ENCODE data around the gene FXR1.

The FXR1 gene

GRCh38 chr3:181007262-181007661 is 94.8 kb downstream of the FXR1 start:
- no peaks in the 10 kb centered on the region for H3K9me3 ChIP-seq (ENCODE audit: insufficient read depth, low read length)
- no peak overlapping the region for H3K9ac ChIP-seq (ENCODE audit: insufficient read length, low read depth)
- no peaks in the 10 kb centered on the region for H3K27me3 ChIP-seq (ENCODE audit: insufficient read depth, insufficient read length)
- no peak for DNase-seq (ENCODE audit: low read depth, low spot score)
- no peaks in the 10 kb centered on the region for H3K36me3 ChIP-seq (ENCODE audit: insufficient read depth, insufficient read length, low read length)
- peaks cover 4% of the 10 kb centered on the region for H3K4me1 ChIP-seq (ENCODE audit: insufficient read depth, insufficient read length)
- no peak overlapping the region for H3K4me3 ChIP-seq (ENCODE audit: insufficient read length, low read depth)
- TF ChIP-seq ZNF274 (IDR thresholded peaks at IDR 0.05; ENCODE audit: low read depth, low read length) (no peak), SUZ12 (IDR thresholded peaks at IDR 0.05; ENCODE audit: extremely low read depth, insufficient read depth, insufficient read length) (no peak), YY1 (IDR thresholded peaks at IDR 0.05; ENCODE audit: insufficient read depth, insufficient read length) (no peak)

GRCh38 chr3:181008796-181009195 is 96.3 kb downstream of the FXR1 start:
- Histone ChIP-seq H3K4me1 (ENCODE audit: insufficient read depth, insufficient read length) (peaks cover 2% of the 10 kb centered on the region), H3K4me3 (ENCODE audit: insufficient read length, low read depth) (no peak overlapping the region), H3K27me3 (ENCODE audit: insufficient read depth, insufficient read length) (no peaks in the 10 kb centered on the region), H3K9ac (ENCODE audit: insufficient read length, low read depth) (no peak overlapping the region), H3K9me3 (ENCODE audit: insufficient read depth, low read length) (no peaks in the 10 kb centered on the region), H3K36me3 (ENCODE audit: insufficient read depth, insufficient read length, low read length) (no peaks in the 10 kb centered on the region)
- no peak for TF ChIP-seq ZNF274 (IDR thresholded peaks at IDR 0.05; ENCODE audit: low read depth, low read length)
- no peak for DNase-seq (ENCODE audit: low read depth, low spot score)

- TF ChIP-seq ZNF274 (IDR thresholded peaks at IDR 0.05; ENCODE audit: low read depth, low read length) (no peak), YY1 (IDR thresholded peaks at IDR 0.05; ENCODE audit: insufficient read depth, insufficient read length) (no peak), SUZ12 (IDR thresholded peaks at IDR 0.05; ENCODE audit: extremely low read depth, insufficient read depth, insufficient read length) (no peak)
- no peaks in the 10 kb centered on the region for H3K27me3 ChIP-seq (ENCODE audit: insufficient read depth, insufficient read length)
- no peaks in the 10 kb centered on the region for H3K36me3 ChIP-seq (ENCODE audit: insufficient read depth, insufficient read length, low read length)
- no peak overlapping the region for H3K4me3 ChIP-seq (ENCODE audit: insufficient read length, low read depth)
- H3K4me1 ChIP-seq (ENCODE audit: insufficient read depth, insufficient read length) = no peaks in the 10 kb centered on the region
- no peak for DNase-seq (ENCODE audit: low read depth, low spot score)
- no peaks in the 10 kb centered on the region for H3K9me3 ChIP-seq (ENCODE audit: insufficient read depth, low read length)
- H3K9ac ChIP-seq (ENCODE audit: insufficient read length, low read depth) = no peak overlapping the region
Observed at GRCh38 chr3:181009225-181009624, 96.8 kb downstream of the FXR1 start.

GRCh38 chr3:181017690-181018089 is 105.2 kb downstream of the FXR1 start:
- DNase-seq (ENCODE audit: low read depth, low spot score) = no peak

GRCh38 chr3:181025204-181025603 is 112.7 kb downstream of the FXR1 start:
- no peaks in the 10 kb centered on the region for H3K27me3 ChIP-seq (ENCODE audit: insufficient read depth, insufficient read length)
- H3K9me3 ChIP-seq (ENCODE audit: insufficient read depth, low read length) = peaks cover 22% of the 10 kb centered on the region
- no peak overlapping the region for H3K4me3 ChIP-seq (ENCODE audit: insufficient read length, low read depth)
- no peaks in the 10 kb centered on the region for H3K36me3 ChIP-seq (ENCODE audit: insufficient read depth, insufficient read length, low read length)
- no peak for DNase-seq (ENCODE audit: low read depth, low spot score)
- no peak overlapping the region for H3K9ac ChIP-seq (ENCODE audit: insufficient read length, low read depth)
- no peak for TF ChIP-seq YY1 (IDR thresholded peaks at IDR 0.05; ENCODE audit: insufficient read depth, insufficient read length)
- no peaks in the 10 kb centered on the region for H3K4me1 ChIP-seq (ENCODE audit: insufficient read depth, insufficient read length)

More at GRCh38 chr3:181017690-181018089, 105.2 kb downstream of the FXR1 start:
- no peaks in the 10 kb centered on the region for H3K27me3 ChIP-seq (ENCODE audit: insufficient read depth, insufficient read length)
- TF ChIP-seq SUZ12 (IDR thresholded peaks at IDR 0.05; ENCODE audit: extremely low read depth, insufficient read depth, insufficient read length) (no peak), YY1 (IDR thresholded peaks at IDR 0.05; ENCODE audit: insufficient read depth, insufficient read length) (no peak), ZNF274 (IDR thresholded peaks at IDR 0.05; ENCODE audit: low read depth, low read length) (no peak)
- H3K4me1 ChIP-seq (ENCODE audit: insufficient read depth, insufficient read length) = no peaks in the 10 kb centered on the region
- no peaks in the 10 kb centered on the region for H3K9me3 ChIP-seq (ENCODE audit: insufficient read depth, low read length)
- no peak overlapping the region for H3K9ac ChIP-seq (ENCODE audit: insufficient read length, low read depth)
- H3K4me3 ChIP-seq (ENCODE audit: insufficient read length, low read depth) = no peak overlapping the region
- H3K36me3 ChIP-seq (ENCODE audit: insufficient read depth, insufficient read length, low read length) = no peaks in the 10 kb centered on the region

- Histone ChIP-seq H3K9ac (ENCODE audit: insufficient read length, low read depth) (no peak overlapping the region), H3K36me3 (ENCODE audit: insufficient read depth, insufficient read length, low read length) (no peaks in the 10 kb centered on the region), H3K9me3 (ENCODE audit: insufficient read depth, low read length) (no peaks in the 10 kb centered on the region; the same call in 1 of the 2 replicates), H3K4me3 (ENCODE audit: insufficient read length, low read depth) (no peak overlapping the region), H3K4me1 (ENCODE audit: insufficient read depth, insufficient read length) (no peaks in the 10 kb centered on the region), H3K27me3 (ENCODE audit: insufficient read depth, insufficient read length) (no peaks in the 10 kb centered on the region)
- DNase-seq (ENCODE audit: low read depth, low spot score) = no peak
- TF ChIP-seq YY1 (IDR thresholded peaks at IDR 0.05; ENCODE audit: insufficient read depth, insufficient read length) = no peak
- TF ChIP-seq SUZ12 (IDR thresholded peaks at IDR 0.05; ENCODE audit: extremely low read depth, insufficient read depth, insufficient read length) = no peak
- no peak for TF ChIP-seq ZNF274 (IDR thresholded peaks at IDR 0.05; ENCODE audit: low read depth, low read length)
Observed at GRCh38 chr3:181030948-181031347, 118.5 kb downstream of the FXR1 start.

Measured in NT2/D1 (cell line).